Gastroesophageal sphincter (tissue), 4 donors: ENCODE results near the gene RIC3. TPM values are rescaled to one million over a fixed set of nuclear protein-coding genes. Genes with fewer than 3 reads are reported as not detected.
A peak's percentile ranks its signal among the peaks of the same experiment; 100 is the strongest.

Source experiments
- ATAC-seq: fragments of 150-250 bp; one replicate; pipeline ENCODE4 v1.9.1; 2016; ENCODE audit warnings: mild to moderate bottlenecking, moderate library complexity
- H3K27ac ChIP-seq, 4 donors: fragments of 200-600 bp; sonication (generic) in 3 of 4; 1 replicate in 3 of 4; 2 replicates in 1 of 4; pipeline ENCODE4 v1.5.1; 2016 to 2019
- H3K27me3 ChIP-seq: fragments of 200-600 bp; sonication (generic); one replicate; pipeline ENCODE4 v1.5.1; 2019
- H3K36me3 ChIP-seq, 2 donors: fragments of 200-600 bp; sonication (generic); one replicate each; pipeline ENCODE4 v1.5.1; 2019; ENCODE audit warnings: control low read depth in 1 of 2
- H3K4me1 ChIP-seq, 3 donors: fragments of 200-600 bp; sonication (generic); 1 replicate in 2 of 3; 2 replicates in 1 of 3; pipeline ENCODE4 v1.5.1; 2016 to 2019; ENCODE audit warnings: control low read depth in 2 of 3
- H3K4me3 ChIP-seq, 2 donors: fragments of 200-600 bp; sonication (generic); one replicate each; pipeline ENCODE4 v1.5.1; 2019; ENCODE audit warnings: mild to moderate bottlenecking in 1 of 2, moderate library complexity in 1 of 2
- H3K9me3 ChIP-seq, 3 donors: fragments of 200-600 bp; sonication (generic); one replicate each; pipeline ENCODE4 v1.5.1; 2017 to 2019; ENCODE audit warnings: control low read depth in 2 of 3
- CTCF ChIP-seq, 4 experiments: fragments of 200-600 bp in 2 of 4; fragments of 450-650 bp in 2 of 4; sonication (generic) in 1 of 4; IDR thresholded peaks; one replicate each; pipeline ENCODE4 v1.5.1; 2017 to 2019; ENCODE audit warnings: antibody characterized with exemption in 4 of 4, mild to moderate bottlenecking in 2 of 4, moderate library complexity in 2 of 4
- EP300 ChIP-seq: sonication (generic); formaldehyde crosslinking; IDR thresholded peaks from one replicate; pipeline ENCODE4 v1.6.1; 2017; ENCODE audit warnings: antibody characterized with exemption, mild to moderate bottlenecking
- POLR2A ChIP-seq, 2 donors: fragments of 450-650 bp; IDR thresholded peaks; one replicate each; pipeline ENCODE4 v1.6.1; 2017; ENCODE audit warnings: antibody characterized with exemption in 2 of 2, mild to moderate bottlenecking in 2 of 2, moderate library complexity in 1 of 2
- POLR2AphosphoS5 ChIP-seq: sonication (generic); formaldehyde crosslinking; IDR thresholded peaks from one replicate; pipeline ENCODE4 v1.6.1; 2017; ENCODE audit warnings: antibody characterized with exemption
- WGBS, 2 donors: methylation state at CpG; one replicate each; pipeline ENCODE4 v1.1.5; 2018; ENCODE audit warnings: low coverage in 1 of 2; 5-methylcytosine and 5-hydroxymethylcytosine counted together
- total RNA-seq, 4 donors: library from RNA; depleted of rRNA; stranded (reverse); fragments of >200 nt; gene quantifications; one replicate each; pipeline ENCODE4 v1.1.0, GENCODE V29; 2016

The RIC3 gene
- total RNA-seq, 4 donors from 2014 or later, result 13.6 to 33.2 (median 20.9) TPM

- Histone ChIP-seq H3K4me3 (no peak overlapping the region), H3K27me3 (no peaks in the 10 kb centered on the region), H3K36me3 (peaks cover 0 to 3% of the 10 kb centered on the region in 2 donors), H3K27ac (no peak overlapping the region), H3K9me3 (no peaks in the 10 kb centered on the region), H3K4me1 (no peaks in the 10 kb centered on the region)
- ATAC-seq, result no peak
- no peak for TF ChIP-seq CTCF (IDR thresholded peaks at IDR 0.05)
- no peak for TF ChIP-seq EP300
- no peak for TF ChIP-seq POLR2A (IDR thresholded peaks at IDR 0.05)
- 79 to 100% methylated on average over 1 of the region's 1 CpG for WGBS, 2 donors
Measured at GRCh38 chr11:8122173-8122764, 46.6 kb downstream of the RIC3 start.

- TF ChIP-seq EP300, result no peak
- TF ChIP-seq CTCF (IDR thresholded peaks at IDR 0.05), result no peak
- TF ChIP-seq POLR2A (IDR thresholded peaks at IDR 0.05), result no peak
- TF ChIP-seq POLR2AphosphoS5, result no peak
- Histone ChIP-seq H3K4me1 (peaks cover 0 to 23% (median 14%) of the 10 kb centered on the region in 3 donors), H3K4me3 (no peak overlapping the region), H3K36me3 (peaks cover 0 to 41% of the 10 kb centered on the region in 2 donors), H3K9me3 (no peaks in the 10 kb centered on the region), H3K27me3 (no peaks in the 10 kb centered on the region), H3K27ac (peak overlapping the region in 2 of 4 donors; percentile 17 to 58)
- WGBS, 2 donors, result 11 to 55% methylated on average over 8 of the region's 8 CpGs
- ATAC-seq, result no peak
Measured at GRCh38 chr11:8111636-8112035, 57.2 kb downstream of the RIC3 start.

- TF ChIP-seq POLR2A (IDR thresholded peaks at IDR 0.05), result no peak
- no peak for TF ChIP-seq POLR2AphosphoS5
- TF ChIP-seq CTCF (IDR thresholded peaks at IDR 0.05), result no peak
- no peak for TF ChIP-seq EP300
- Histone ChIP-seq H3K4me1 (peaks cover 0 to 23% (median 14%) of the 10 kb centered on the region in 3 donors), H3K9me3 (no peaks in the 10 kb centered on the region), H3K27ac (peak overlapping the region in 1 of 4 donors; percentile 31), H3K36me3 (peaks cover 0 to 52% of the 10 kb centered on the region in 2 donors), H3K4me3 (no peak overlapping the region), H3K27me3 (no peaks in the 10 kb centered on the region)
- ATAC-seq, result no peak
- 85 to 95% methylated on average over 4 of the region's 4 CpGs for WGBS, 2 donors
Measured at GRCh38 chr11:8110396-8110795, 58.4 kb downstream of the RIC3 start.

GRCh38 chr11:8109675-8110074, 59.1 kb downstream of the RIC3 start:
- Histone ChIP-seq H3K4me3 (no peak overlapping the region), H3K27me3 (no peaks in the 10 kb centered on the region), H3K36me3 (peaks cover 0 to 58% of the 10 kb centered on the region in 2 donors), H3K4me1 (peaks cover 0 to 23% (median 14%) of the 10 kb centered on the region in 3 donors), H3K9me3 (no peaks in the 10 kb centered on the region), H3K27ac (no peak overlapping the region)
- TF ChIP-seq EP300, result no peak
- no peak for TF ChIP-seq POLR2A (IDR thresholded peaks at IDR 0.05)
- TF ChIP-seq CTCF (IDR thresholded peaks at IDR 0.05), result no peak
- no peak for TF ChIP-seq POLR2AphosphoS5
- ATAC-seq, result no peak

- no peak for ATAC-seq
- no peak for TF ChIP-seq CTCF (IDR thresholded peaks at IDR 0.05)
- TF ChIP-seq POLR2AphosphoS5, result no peak
- no peak for TF ChIP-seq POLR2A (IDR thresholded peaks at IDR 0.05)
- no peak for TF ChIP-seq EP300
- Histone ChIP-seq H3K4me3 (no peak overlapping the region), H3K9me3 (no peaks in the 10 kb centered on the region), H3K27ac (no peak overlapping the region), H3K4me1 (peaks cover 0 to 23% (median 14%) of the 10 kb centered on the region in 3 donors), H3K36me3 (peaks cover 0 to 71% of the 10 kb centered on the region in 2 donors), H3K27me3 (no peaks in the 10 kb centered on the region)
- 14 to 85% methylated on average over 1 to 2 of the region's 2 CpGs for WGBS, 2 donors
Measured at GRCh38 chr11:8108421-8108820, 60.4 kb downstream of the RIC3 start.
